GM19035 (cell line): ENCODE measurements around the gene FYB1.

Experiments used
- ATAC-seq: cut with Tn5 transposase; IDR thresholded peaks from one replicate; pipeline ENCODE4 v1.9.1; 2021; ENCODE audit not compliant: unreplicated experiment

The FYB1 gene

DNA sequence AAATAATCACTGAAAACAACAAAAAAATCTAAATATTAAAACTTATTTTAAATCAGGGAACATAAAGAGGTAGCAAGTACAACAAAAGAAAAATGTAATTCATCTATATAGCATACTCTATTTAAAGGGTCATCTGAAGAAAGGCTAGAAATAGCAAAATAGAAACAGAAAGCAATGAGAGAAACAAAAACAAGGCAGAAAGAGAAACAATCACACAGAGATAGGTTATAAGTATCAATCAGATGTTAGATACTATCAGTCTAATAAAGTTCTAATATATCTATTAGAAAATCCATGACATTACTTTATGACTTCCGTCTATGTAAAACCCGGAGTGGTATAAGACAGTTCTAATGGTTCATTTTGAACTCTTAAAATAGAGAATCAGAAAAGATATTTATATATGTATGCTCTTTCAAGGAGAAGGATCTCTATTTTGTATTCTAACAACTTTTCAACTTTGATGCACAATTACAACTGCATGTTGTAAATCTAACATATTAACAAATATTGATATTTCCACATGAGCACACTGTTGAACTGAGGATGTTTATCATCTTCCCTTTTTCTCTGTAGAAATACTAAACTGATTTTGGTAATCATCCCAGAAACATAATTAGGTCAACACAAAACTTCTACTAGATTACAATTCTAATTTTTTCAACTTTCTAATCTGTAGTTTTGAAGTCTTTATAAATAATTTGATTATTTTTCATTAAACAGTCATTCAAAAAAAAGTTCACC lies 161.0 kb downstream of the FYB1 start:
- peak; percentile 88 for ATAC-seq

DNA sequence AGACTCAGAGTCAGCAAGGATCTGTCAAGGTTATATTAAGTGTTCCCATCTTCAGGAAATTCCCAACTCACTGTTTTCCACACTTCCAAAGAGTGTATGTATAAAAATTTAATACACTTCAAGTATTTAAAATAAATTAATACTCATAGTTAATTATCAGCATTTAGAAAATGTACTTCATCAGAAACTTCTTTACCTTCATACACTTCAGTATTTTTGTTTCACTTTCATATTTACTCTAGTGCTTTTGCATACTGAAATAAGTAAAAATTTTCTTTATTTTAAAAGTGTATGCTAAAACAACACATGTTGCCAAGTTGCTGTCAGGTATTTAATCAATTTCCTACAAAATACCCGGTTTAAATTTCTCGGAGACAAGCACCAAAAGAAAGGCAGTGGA lies 161.6 kb downstream of the FYB1 start:
- peak; percentile 69 for ATAC-seq

- ATAC-seq, result no peak
Measured at GRCh38 chr5:39055768-39056398, 163.5 kb downstream of the FYB1 start.
